HepG2 (cell line): ENCODE data around the gene RNH1. TPM values are rescaled to one million over a fixed set of nuclear protein-coding genes. Genes with fewer than 3 reads are reported as not detected.

ENCODE experiments used
- CREB1 ChIP-seq, 2 experiments: fragments of 450-650 bp in 1 of 2; IDR thresholded peaks; 2 replicates each; pipeline ENCODE4 v1.6.1; 2016 to 2017; ENCODE audit warnings: control low read depth in 1 of 2, mild to moderate bottlenecking in 1 of 2, missing compliant biosample characterization in 1 of 2, missing genetic modification characterization in 1 of 2
- KLF12 ChIP-seq: sonication (generic); formaldehyde crosslinking; IDR thresholded peaks from 2 replicates; pipeline ENCODE4 v1.4.0; 2020; ENCODE audit warnings: missing genetic modification reagents, borderline replicate concordance
- MIER2 ChIP-seq: IDR thresholded peaks from 2 replicates; pipeline ENCODE4 v1.6.1; 2016; ENCODE audit warnings: missing biosample characterization, missing genetic modification reagents
- NFATC3 ChIP-seq: sonication (generic); formaldehyde crosslinking; IDR thresholded peaks from 2 replicates; pipeline ENCODE4 v1.5.1; 2020; ENCODE audit warnings: mild to moderate bottlenecking, missing genetic modification reagents
- PCBP1 ChIP-seq: fragments of 200-400 bp; formaldehyde crosslinking; IDR thresholded peaks from 2 replicates; pipeline ENCODE4 v1.6.1; 2017; ENCODE audit warnings: mild to moderate bottlenecking, low read depth, low read length, borderline replicate concordance
- SMAD1 ChIP-seq: sonication (generic); formaldehyde crosslinking; IDR thresholded peaks from 2 replicates; pipeline ENCODE4 v1.4.0; 2020; ENCODE audit warnings: missing genetic modification reagents, low read depth, mild to moderate bottlenecking, borderline replicate concordance
- SP4 ChIP-seq: sonication (generic); formaldehyde crosslinking; IDR thresholded peaks from 2 replicates; pipeline ENCODE4 v1.8.1; 2023; ENCODE audit warnings: mild to moderate bottlenecking, missing genetic modification reagents
- TAF1 ChIP-seq: sonication (generic); formaldehyde crosslinking; IDR thresholded peaks from 2 replicates; pipeline ENCODE4 v1.4.0; 2020; ENCODE audit warnings: missing genetic modification reagents
- ZNF101 ChIP-seq: sonication (generic); formaldehyde crosslinking; IDR thresholded peaks from 2 replicates; pipeline ENCODE4 v1.4.0; 2020; ENCODE audit warnings: mild to moderate bottlenecking, low read depth, missing genetic modification reagents, borderline replicate concordance
- ZNF12 ChIP-seq: sonication (generic); formaldehyde crosslinking; IDR thresholded peaks from 2 replicates; pipeline ENCODE4 v1.5.0; 2020; ENCODE audit warnings: missing genetic modification reagents
- ZNF263 ChIP-seq: sonication (generic); formaldehyde crosslinking; IDR thresholded peaks from 2 replicates; pipeline ENCODE4 v1.4.0; 2020; ENCODE audit warnings: missing genetic modification reagents
- ZNF446 ChIP-seq: sonication (generic); formaldehyde crosslinking; IDR thresholded peaks from 2 replicates; pipeline ENCODE4 v1.5.0; 2020; ENCODE audit warnings: mild to moderate bottlenecking, missing genetic modification reagents
- ZNF776 ChIP-seq: sonication (generic); formaldehyde crosslinking; IDR thresholded peaks from 2 replicates; pipeline ENCODE4 v1.4.0; 2020; ENCODE audit warnings: mild to moderate bottlenecking, missing genetic modification reagents
- polyA plus RNA-seq, 8 experiments: library from polyadenylated mRNA; depleted of rRNA in 3 of 8; stranded (reverse) in 7 of 8; unstranded in 1 of 8; fragments of >200 nt; fragmentation: Illumina TruSeq in 4 of 8; extraction: Trizol in 4 of 8; gene quantifications; 2 replicates each; pipeline versions ENCODE4 v1.2.1 to v1.2.3, GENCODE V29; 2011 to 2016; ENCODE audit warnings: low read depth in 4 of 8, missing spikeins in 1 of 8, mixed read lengths in 1 of 8; ENCODE audit not compliant: insufficient read depth in 1 of 8
- total RNA-seq, 5 experiments: library from RNA; depleted of rRNA; stranded (reverse); fragments of >200 nt; fragmentation: Illumina TruSeq; extraction: Trizol; gene quantifications; 2 replicates each; pipeline ENCODE4 v1.2.3, GENCODE V29; 2016; ENCODE audit warnings: low read depth in 1 of 5
- TF ChIP-seq, protein P1 (sequence below): sonication (generic); formaldehyde crosslinking; IDR thresholded peaks from 2 replicates; pipeline ENCODE4 v1.5.1; 2020; ENCODE audit warnings: missing genetic modification reagents, mild to moderate bottlenecking, borderline replicate concordance
- TF ChIP-seq, protein P2 (sequence below): sonication (generic); formaldehyde crosslinking; IDR thresholded peaks from 2 replicates; pipeline ENCODE4 v1.4.0; 2020; ENCODE audit warnings: mild to moderate bottlenecking, missing genetic modification reagents
- TF ChIP-seq, protein P3 (sequence below): sonication (generic); formaldehyde crosslinking; IDR thresholded peaks from 2 replicates; pipeline ENCODE4 v1.4.0; 2020; ENCODE audit warnings: mild to moderate bottlenecking, low read depth, missing genetic modification reagents
- TF ChIP-seq, protein P4 (sequence below): sonication (generic); formaldehyde crosslinking; IDR thresholded peaks from 2 replicates; pipeline ENCODE4 v1.4.0; 2020; ENCODE audit warnings: missing genetic modification reagents, mild to moderate bottlenecking, borderline replicate concordance

RNH1 gene
- total and polyA plus RNA-seq, 2 of the 13 experiments (the other 11 are each of a cell fraction or from before 2014, with no cell fraction given): 36.0 to 74.1 TPM

DNA sequence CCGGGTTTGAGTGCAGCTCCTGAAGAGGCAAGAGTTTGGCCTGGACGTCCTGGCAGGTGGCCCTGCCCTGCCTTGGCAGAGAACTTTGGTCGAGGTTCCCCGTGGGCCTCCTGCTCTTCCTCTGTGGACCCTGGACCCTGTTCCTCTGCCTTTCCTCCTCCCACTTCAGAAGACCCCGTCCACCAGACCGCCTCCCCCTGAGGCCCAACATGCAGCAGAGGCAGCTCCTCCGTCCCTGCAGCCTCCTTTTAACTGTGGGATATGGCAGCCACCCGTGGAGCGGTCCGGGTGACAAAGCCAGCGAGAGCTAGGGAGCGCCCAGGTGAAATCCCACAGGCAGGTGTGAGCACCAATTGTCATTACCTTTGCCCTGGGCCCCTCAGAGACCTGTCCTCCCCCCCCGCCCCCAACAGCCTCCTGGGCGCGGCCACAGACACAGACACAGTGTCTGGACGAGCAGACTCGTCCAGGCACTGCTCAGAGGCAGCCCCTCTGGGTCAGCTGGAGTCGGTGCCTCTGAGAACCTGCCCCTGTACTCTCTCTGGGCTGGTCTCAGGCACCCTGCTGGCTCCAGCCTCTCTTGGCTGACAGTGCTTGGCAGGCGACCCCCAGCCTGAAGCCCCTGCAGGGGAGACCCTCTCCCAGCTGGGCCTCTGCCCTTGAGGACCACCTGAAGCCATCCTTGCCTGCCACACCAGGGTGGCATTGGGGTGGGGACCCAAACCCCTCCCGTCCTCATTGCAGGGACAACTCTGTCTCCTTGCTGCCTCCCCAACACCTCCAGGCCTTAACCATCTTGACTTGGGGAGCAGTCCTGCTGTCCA, 61.1 kb downstream of the RNH1 start (continued):
- TF ChIP-seq, protein P1, sequence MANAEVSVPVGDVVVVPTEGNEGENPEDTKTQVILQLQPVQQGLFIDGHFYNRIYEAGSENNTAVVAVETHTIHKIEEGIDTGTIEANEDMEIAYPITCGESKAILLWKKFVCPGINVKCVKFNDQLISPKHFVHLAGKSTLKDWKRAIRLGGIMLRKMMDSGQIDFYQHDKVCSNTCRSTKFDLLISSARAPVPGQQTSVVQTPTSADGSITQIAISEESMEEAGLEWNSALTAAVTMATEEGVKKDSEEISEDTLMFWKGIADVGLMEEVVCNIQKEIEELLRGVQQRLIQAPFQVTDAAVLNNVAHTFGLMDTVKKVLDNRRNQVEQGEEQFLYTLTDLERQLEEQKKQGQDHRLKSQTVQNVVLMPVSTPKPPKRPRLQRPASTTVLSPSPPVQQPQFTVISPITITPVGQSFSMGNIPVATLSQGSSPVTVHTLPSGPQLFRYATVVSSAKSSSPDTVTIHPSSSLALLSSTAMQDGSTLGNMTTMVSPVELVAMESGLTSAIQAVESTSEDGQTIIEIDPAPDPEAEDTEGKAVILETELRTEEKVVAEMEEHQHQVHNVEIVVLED: no peak
- TF ChIP-seq ZNF776 (0 out of 2 replicates have a peak, but pooled peaks have one; percentile 18), ZNF12 (CRISPR knock-in tag) (no peak), KLF12 (no peak), ZNF101 (CRISPR knock-in tag) (no peak), PCBP1 (0 out of 2 replicates have a peak, but pooled peaks have one; percentile 57), SMAD1 (CRISPR knock-in tag) (0 out of 2 replicates have a peak, but pooled peaks have one; percentile 55), NFATC3 (CRISPR knock-in tag) (no peak), ZNF263 (CRISPR knock-in tag) (0 out of 2 replicates have a peak, but pooled peaks have one; percentile 19), CREB1 (IDR thresholded peaks at IDR 0.05) (no peak), CREB1 (CRISPR knock-in tag; IDR thresholded peaks at IDR 0.05) (no peak), TAF1 (CRISPR knock-in tag) (peak; percentile 31; the same call in 1 of the 2 replicates), MIER2 (no peak), ZNF446 (CRISPR knock-in tag) (no peak), SP4 (CRISPR knock-in tag) (peak; percentile 62)
- TF ChIP-seq, protein P2, sequence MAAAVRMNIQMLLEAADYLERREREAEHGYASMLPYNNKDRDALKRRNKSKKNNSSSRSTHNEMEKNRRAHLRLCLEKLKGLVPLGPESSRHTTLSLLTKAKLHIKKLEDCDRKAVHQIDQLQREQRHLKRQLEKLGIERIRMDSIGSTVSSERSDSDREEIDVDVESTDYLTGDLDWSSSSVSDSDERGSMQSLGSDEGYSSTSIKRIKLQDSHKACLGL (CRISPR knock-in tag): peak; percentile 19; the same call in 1 of the 2 replicates
- TF ChIP-seq, protein P3, sequence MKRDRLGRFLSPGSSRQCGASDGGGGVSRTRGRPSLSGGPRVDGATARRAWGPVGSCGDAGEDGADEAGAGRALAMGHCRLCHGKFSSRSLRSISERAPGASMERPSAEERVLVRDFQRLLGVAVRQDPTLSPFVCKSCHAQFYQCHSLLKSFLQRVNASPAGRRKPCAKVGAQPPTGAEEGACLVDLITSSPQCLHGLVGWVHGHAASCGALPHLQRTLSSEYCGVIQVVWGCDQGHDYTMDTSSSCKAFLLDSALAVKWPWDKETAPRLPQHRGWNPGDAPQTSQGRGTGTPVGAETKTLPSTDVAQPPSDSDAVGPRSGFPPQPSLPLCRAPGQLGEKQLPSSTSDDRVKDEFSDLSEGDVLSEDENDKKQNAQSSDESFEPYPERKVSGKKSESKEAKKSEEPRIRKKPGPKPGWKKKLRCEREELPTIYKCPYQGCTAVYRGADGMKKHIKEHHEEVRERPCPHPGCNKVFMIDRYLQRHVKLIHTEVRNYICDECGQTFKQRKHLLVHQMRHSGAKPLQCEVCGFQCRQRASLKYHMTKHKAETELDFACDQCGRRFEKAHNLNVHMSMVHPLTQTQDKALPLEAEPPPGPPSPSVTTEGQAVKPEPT (CRISPR knock-in tag): no peak
- TF ChIP-seq, protein P4, sequence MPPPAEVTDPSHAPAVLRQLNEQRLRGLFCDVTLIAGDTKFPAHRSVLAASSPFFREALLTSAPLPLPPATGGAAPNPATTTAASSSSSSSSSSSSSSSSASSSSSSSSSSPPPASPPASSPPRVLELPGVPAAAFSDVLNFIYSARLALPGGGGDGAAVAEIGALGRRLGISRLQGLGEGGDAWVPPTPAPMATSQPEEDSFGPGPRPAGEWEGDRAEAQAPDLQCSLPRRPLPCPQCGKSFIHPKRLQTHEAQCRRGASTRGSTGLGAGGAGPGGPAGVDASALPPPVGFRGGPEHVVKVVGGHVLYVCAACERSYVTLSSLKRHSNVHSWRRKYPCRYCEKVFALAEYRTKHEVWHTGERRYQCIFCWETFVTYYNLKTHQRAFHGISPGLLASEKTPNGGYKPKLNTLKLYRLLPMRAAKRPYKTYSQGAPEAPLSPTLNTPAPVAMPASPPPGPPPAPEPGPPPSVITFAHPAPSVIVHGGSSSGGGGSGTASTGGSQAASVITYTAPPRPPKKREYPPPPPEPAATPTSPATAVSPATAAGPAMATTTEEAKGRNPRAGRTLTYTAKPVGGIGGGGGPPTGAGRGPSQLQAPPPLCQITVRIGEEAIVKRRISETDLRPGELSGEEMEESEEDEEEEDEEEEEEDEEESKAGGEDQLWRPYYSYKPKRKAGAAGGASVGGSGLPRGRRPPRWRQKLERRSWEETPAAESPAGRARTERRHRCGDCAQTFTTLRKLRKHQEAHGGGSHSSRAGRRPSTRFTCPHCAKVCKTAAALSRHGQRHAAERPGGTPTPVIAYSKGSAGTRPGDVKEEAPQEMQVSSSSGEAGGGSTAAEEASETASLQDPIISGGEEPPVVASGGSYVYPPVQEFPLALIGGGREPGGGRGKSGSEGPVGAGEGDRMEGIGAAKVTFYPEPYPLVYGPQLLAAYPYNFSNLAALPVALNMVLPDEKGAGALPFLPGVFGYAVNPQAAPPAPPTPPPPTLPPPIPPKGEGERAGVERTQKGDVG (CRISPR knock-in tag): peak; percentile 45
